ENCODE results near the gene MAD2L2.
A peak's percentile ranks its signal among the peaks of the same experiment; 100 is the strongest.

MAD2L2 gene

GRCh38 chr1:11706292-11706691 is 25.3 kb upstream of the MAD2L2 start:
- no peak for DNase-seq (ENCODE audit: low read depth, low spot score)

GRCh38 chr1:11705596-11705995 is 24.6 kb upstream of the MAD2L2 start:
- no peak for DNase-seq (ENCODE audit: low read depth, low spot score)
- no peak overlapping the region for H3K27ac ChIP-seq

More at GRCh38 chr1:11706292-11706691, 25.3 kb upstream of the MAD2L2 start:
- H3K27ac ChIP-seq: no peak overlapping the region

- no peak overlapping the region for H3K27ac ChIP-seq
- no peak for DNase-seq (ENCODE audit: low read depth, low spot score)
Observed at GRCh38 chr1:11704691-11705475, 23.9 kb upstream of the MAD2L2 start.

- H3K27ac ChIP-seq: no peak overlapping the region
- no peak for DNase-seq (ENCODE audit: low read depth, low spot score)
Observed at GRCh38 chr1:11704194-11704529, 23.2 kb upstream of the MAD2L2 start.

GRCh38 chr1:11703357-11704193 is 22.6 kb upstream of the MAD2L2 start:
- no peak for DNase-seq (ENCODE audit: low read depth, low spot score)
- no peak overlapping the region for H3K27ac ChIP-seq

- DNase-seq (ENCODE audit: low read depth, low spot score): no peak
Observed at GRCh38 chr1:11701981-11702803, 21.2 kb upstream of the MAD2L2 start.

GRCh38 chr1:11701551-11701961 is 20.6 kb upstream of the MAD2L2 start:
- DNase-seq (ENCODE audit: low read depth, low spot score): no peak
- no peak overlapping the region for H3K27ac ChIP-seq

More at GRCh38 chr1:11701981-11702803, 21.2 kb upstream of the MAD2L2 start:
- no peak overlapping the region for H3K27ac ChIP-seq

- no peak overlapping the region for H3K27ac ChIP-seq
- no peak for DNase-seq (ENCODE audit: low read depth, low spot score)
Observed at GRCh38 chr1:11700601-11701467, 19.9 kb upstream of the MAD2L2 start.

- DNase-seq (ENCODE audit: low read depth, low spot score): no peak
- no peak overlapping the region for H3K27ac ChIP-seq
Observed at GRCh38 chr1:11697893-11698210, 16.9 kb upstream of the MAD2L2 start.

- no peak for DNase-seq (ENCODE audit: low read depth, low spot score)
- H3K27ac ChIP-seq: no peak overlapping the region
Observed at GRCh38 chr1:11697188-11697892, 16.4 kb upstream of the MAD2L2 start.

GRCh38 chr1:11695861-11696260 is 14.9 kb upstream of the MAD2L2 start:
- no peak for DNase-seq (ENCODE audit: low read depth, low spot score)
- no peak overlapping the region for H3K27ac ChIP-seq

GRCh38 chr1:11693917-11694316 is 13.0 kb upstream of the MAD2L2 start:
- DNase-seq (ENCODE audit: low read depth, low spot score): no peak
- no peak overlapping the region for H3K27ac ChIP-seq

- no peak overlapping the region for H3K27ac ChIP-seq
- peak; percentile 40 for DNase-seq (ENCODE audit: low read depth, low spot score)
Observed at GRCh38 chr1:11693024-11693590, 12.2 kb upstream of the MAD2L2 start.

GRCh38 chr1:11691928-11692711 is 11.2 kb upstream of the MAD2L2 start:
- DNase-seq (ENCODE audit: low read depth, low spot score): no peak
- no peak overlapping the region for H3K27ac ChIP-seq

- no peak within 1 kb of the TSS for H3K27ac ChIP-seq
- DNase-seq (ENCODE audit: low read depth, low spot score): no peak
Observed at GRCh38 chr1:11691302-11691914, 10.5 kb upstream of the MAD2L2 start, which contains the start of gene DRAXIN. Gene DRAXIN (plus strand): TSS chr1:11691710. CDS start chr1:11706259, 14,549 bp downstream.

- DNase-seq (ENCODE audit: low read depth, low spot score): no peak
- no peak overlapping the region for H3K27ac ChIP-seq
Observed at GRCh38 chr1:11690397-11691301, 9.7 kb upstream of the MAD2L2 start.

GRCh38 chr1:11688506-11688905 is 7.6 kb upstream of the MAD2L2 start:
- no peak overlapping the region for H3K27ac ChIP-seq
- DNase-seq (ENCODE audit: low read depth, low spot score): no peak

All from epithelial cell of prostate (primary cell).